Spleen (tissue), 13 donors: ENCODE measurements around the gene FOXO3. TPM values are rescaled to one million over a fixed set of nuclear protein-coding genes. Genes with fewer than 3 reads are reported as not detected.
A peak's percentile ranks its signal among the peaks of the same experiment; 100 is the strongest.

Source experiments
- DNase-seq: peaks from one replicate; pipeline ENCODE4 v3.0.0-alpha.2; 2020
- H3K27ac ChIP-seq, 8 donors: fragments of 200-600 bp; sonication (generic) in 7 of 8; 1 replicate in 4 of 8; 2 replicates in 4 of 8; pipeline versions ENCODE4 v1.5.0 to v1.8.0; 2016 to 2021; ENCODE audit warnings: inconsistent platforms in 4 of 8, mild to moderate bottlenecking in 4 of 8, moderate library complexity in 1 of 8
- H3K27me3 ChIP-seq, 7 donors: fragments of 200-600 bp; sonication (generic) in 6 of 7; replicated peaks in 1 of 7; 1 replicate in 4 of 7; 2 replicates in 3 of 7; pipeline versions ENCODE4 v1.5.0 to v1.8.0; 2016 to 2021; ENCODE audit warnings: inconsistent platforms in 3 of 7, mild to moderate bottlenecking in 1 of 7
- H3K36me3 ChIP-seq, 6 donors: fragments of 200-600 bp; sonication (generic) in 5 of 6; 1 replicate in 4 of 6; 2 replicates in 2 of 6; pipeline versions ENCODE4 v1.5.0 to v1.8.0; 2016 to 2021; ENCODE audit warnings: inconsistent platforms in 2 of 6
- H3K4me1 ChIP-seq, 6 donors: fragments of 200-600 bp; sonication (generic) in 5 of 6; 1 replicate in 3 of 6; 2 replicates in 3 of 6; pipeline versions ENCODE4 v1.5.0 to v1.8.0; 2016 to 2021; ENCODE audit warnings: inconsistent platforms in 3 of 6
- H3K4me3 ChIP-seq, 8 donors: fragments of 200-600 bp; sonication (generic) in 7 of 8; 1 replicate in 4 of 8; 2 replicates in 4 of 8; pipeline versions ENCODE4 v1.5.0 to v1.8.0; 2016 to 2021; ENCODE audit warnings: inconsistent platforms in 4 of 8, mild to moderate bottlenecking in 4 of 8, moderate library complexity in 2 of 8
- H3K9me3 ChIP-seq, 8 donors: fragments of 200-600 bp; sonication (generic) in 7 of 8; 1 replicate in 4 of 8; 2 replicates in 4 of 8; pipeline versions ENCODE4 v1.5.0 to v1.8.0; 2016 to 2021; ENCODE audit warnings: inconsistent platforms in 4 of 8
- POLR2A ChIP-seq, 3 donors: fragments of 450-650 bp; IDR thresholded peaks; one replicate each; pipeline ENCODE4 v1.5.1; 2017; ENCODE audit warnings: antibody characterized with exemption in 3 of 3, mild to moderate bottlenecking in 1 of 3
- POLR2AphosphoS5 ChIP-seq, 3 donors: sonication (generic); formaldehyde crosslinking; IDR thresholded peaks; one replicate each; pipeline ENCODE4 v1.5.1; 2017; ENCODE audit warnings: antibody characterized with exemption in 3 of 3
- WGBS, 5 donors: extraction: QIAGEN DNeasy Blood & Tissue Kit in 3 of 5; methylation state at CpG; one replicate each; pipeline versions ENCODE4 v1.1.5 to v1.1.7; 2013 to 2018; 5-methylcytosine and 5-hydroxymethylcytosine counted together
- intact Hi-C: fragments of 100-400 bp; cut with DNase I; formaldehyde crosslinking; loops from one replicate; pipeline ENCODE4 v1.15.0; 2023; ENCODE audit warnings: low total_unique reads
- long read RNA-seq, 2 donors: transcript quantifications; one replicate each; lab custom pipeline, GENCODE V29; 2026
- polyA plus RNA-seq, 3 donors: library from polyadenylated mRNA; stranded (reverse); fragments of 200-250 nt; gene quantifications; one replicate each; pipeline ENCODE4 v1.2.1, GENCODE V29; 2013
- total RNA-seq, 7 donors: library from RNA; depleted of rRNA in 3 of 7; stranded (reverse); fragments of >200 nt in 3 of 7; fragmentation: NEBNext Ultra II Directional in 4 of 7; extraction: Animal tissue kit (Norgen Biotek cat#: 25700) in 4 of 7; gene quantifications; one replicate each; pipeline versions ENCODE4 v1.1.0 to v1.2.1, GENCODE V29; 2016 to 2021
- TF ChIP-seq, protein P1 (sequence below), 11 experiments: fragments of 200-600 bp in 7 of 11; fragments of 450-650 bp in 4 of 11; sonication (generic) in 4 of 11; IDR thresholded peaks in 8 of 11; conservative IDR thresholded peaks in 3 of 11; 1 replicate in 7 of 11; 2 replicates in 4 of 11; pipeline versions ENCODE4 v1.4.0 to v1.8.0; 2016 to 2021; ENCODE audit warnings: antibody characterized with exemption in 11 of 11, inconsistent platforms in 4 of 11, mild to moderate bottlenecking in 1 of 11
- donor health status: healthy with polysubstance abuse.
- donor health status: DM: no; HTN: no; CAD: no; lungs with moderate emphysema.
- donor health status: DM: no; HTN: no; CAD: no.
- donor health status: Bipolar disorder and iron deficiency.
- donor health status: healthy.
- donor health status: DM: no; HTN: no; CAD: no.
- donor health status: DM: yes; HTN: yes; CAD: no.

Gene FOXO3
- total RNA-seq (10 to 100 TPM; 45.8 to 86.9 (median 75.2) TPM), polyA plus RNA-seq (10 to 100 TPM in 2 of 3 donors, 1 to 10 TPM in 1; 9.4 to 12.6 (median 12.0) TPM)
- long read RNA-seq, donor 1, full-length matches to known transcripts = 8 of 16 reads
- long read RNA-seq, donor 1, partial matches to known transcripts = 8 of 16 reads
- long read RNA-seq, donor 1, other reads (novel, unspliced or antisense) = 0 of 16 reads
- long read RNA-seq, donor 2, full-length matches to known transcripts = 10 of 10 reads
- long read RNA-seq, donor 2, partial matches to known transcripts = 0 of 10 reads
- long read RNA-seq, donor 2, other reads (novel, unspliced or antisense) = 0 of 10 reads

DNA sequence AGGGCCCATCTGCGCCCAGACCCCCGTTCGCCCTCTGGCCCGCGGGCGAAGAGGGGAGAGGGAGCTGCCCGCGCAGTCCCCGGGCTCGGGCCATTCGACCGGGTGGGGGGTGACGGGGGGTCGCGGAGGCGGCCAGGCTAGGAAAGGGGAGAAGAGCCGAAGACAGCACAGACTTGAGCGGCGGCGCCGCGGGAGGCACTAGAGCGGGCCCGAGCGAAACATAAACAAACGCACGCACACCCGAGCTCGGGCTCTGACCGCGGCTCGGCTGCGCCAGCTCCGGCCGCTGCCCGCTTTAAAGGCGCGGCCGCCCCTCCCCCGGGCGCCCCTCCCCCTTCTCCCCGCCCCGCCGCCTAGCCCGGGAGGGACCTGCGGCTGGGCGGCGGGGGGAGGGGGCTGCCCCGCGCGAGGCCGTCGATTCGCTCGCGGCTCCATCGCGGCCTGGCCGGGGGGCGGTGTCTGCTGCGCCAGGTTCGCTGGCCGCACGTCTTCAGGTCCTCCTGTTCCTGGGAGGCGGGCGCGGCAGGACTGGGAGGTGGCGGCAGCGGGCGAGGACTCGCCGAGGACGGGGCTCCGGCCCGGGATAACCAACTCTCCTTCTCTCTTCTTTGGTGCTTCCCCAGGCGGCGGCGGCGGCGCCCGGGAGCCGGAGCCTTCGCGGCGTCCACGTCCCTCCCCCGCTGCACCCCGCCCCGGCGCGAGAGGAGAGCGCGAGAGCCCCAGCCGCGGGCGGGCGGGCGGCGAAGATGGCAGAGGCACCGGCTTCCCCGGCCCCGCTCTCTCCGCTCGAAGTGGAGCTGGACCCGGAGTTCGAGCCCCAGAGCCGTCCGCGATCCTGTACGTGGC, at the start of gene FOXO3:
Gene FOXO3, plus strand, starts transcription at position 455 of the 846 bp plus-strand sequence. Its CDS starts 292 bp downstream, at position 747.
- peak within 1 kb of the TSS; percentile 99 to 100 (median 100) for H3K27ac ChIP-seq

DNA sequence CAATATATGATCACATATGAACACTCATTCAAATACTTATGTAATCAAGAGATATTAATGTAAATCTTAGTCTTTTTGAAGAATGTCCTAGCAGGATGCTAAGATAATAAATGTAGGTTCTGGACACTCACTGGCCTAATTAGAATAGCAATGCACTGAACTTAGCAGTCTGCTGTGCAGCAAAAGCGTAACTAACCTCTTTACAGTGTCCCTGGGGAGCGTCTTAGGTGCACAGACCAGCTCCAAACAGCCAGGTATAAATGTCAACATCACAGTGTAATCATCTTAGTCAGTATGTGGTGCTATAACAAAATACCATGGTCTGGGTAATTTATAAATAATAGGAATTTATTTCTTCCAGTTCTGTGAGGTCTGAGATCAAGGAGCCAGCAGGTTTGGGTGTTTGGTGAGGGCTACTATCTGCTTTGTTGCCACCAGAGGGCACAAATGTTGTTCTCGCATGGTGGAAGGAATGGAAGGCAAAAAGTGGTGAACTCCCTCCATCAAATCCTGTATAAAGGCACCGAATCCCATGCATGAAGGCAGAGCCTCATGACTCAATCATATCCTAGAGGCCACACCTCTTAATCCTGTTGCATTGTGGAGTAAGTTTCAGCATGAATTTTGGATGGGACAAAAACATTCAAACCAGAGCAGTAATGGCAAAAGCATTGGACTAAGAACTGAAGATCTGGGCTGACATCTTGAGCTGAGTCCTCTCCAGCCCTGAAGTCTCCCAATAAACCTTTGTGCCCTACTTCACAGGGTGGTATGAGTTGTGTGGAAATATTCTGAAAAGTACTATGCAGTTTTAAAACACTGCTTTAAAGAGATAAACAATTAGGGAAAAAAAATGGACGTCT, 41.8 kb upstream of the FOXO3 start:
- H3K36me3 ChIP-seq = peaks cover 0 to 37% (median 6%) of the 10 kb centered on the region in 6 donors
- no peaks in the 10 kb centered on the region for H3K9me3 ChIP-seq
- TF ChIP-seq, protein P1, sequence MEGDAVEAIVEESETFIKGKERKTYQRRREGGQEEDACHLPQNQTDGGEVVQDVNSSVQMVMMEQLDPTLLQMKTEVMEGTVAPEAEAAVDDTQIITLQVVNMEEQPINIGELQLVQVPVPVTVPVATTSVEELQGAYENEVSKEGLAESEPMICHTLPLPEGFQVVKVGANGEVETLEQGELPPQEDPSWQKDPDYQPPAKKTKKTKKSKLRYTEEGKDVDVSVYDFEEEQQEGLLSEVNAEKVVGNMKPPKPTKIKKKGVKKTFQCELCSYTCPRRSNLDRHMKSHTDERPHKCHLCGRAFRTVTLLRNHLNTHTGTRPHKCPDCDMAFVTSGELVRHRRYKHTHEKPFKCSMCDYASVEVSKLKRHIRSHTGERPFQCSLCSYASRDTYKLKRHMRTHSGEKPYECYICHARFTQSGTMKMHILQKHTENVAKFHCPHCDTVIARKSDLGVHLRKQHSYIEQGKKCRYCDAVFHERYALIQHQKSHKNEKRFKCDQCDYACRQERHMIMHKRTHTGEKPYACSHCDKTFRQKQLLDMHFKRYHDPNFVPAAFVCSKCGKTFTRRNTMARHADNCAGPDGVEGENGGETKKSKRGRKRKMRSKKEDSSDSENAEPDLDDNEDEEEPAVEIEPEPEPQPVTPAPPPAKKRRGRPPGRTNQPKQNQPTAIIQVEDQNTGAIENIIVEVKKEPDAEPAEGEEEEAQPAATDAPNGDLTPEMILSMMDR (IDR thresholded peaks at IDR 0.05 in 8 of 11, conservative IDR thresholded peaks at IDR 0.05 in 3 of 11) = peak in 4 of 11 experiments; percentile 34 to 36 (median 35)
- no peak for TF ChIP-seq POLR2AphosphoS5 (IDR thresholded peaks at IDR 0.05)
- no peaks in the 10 kb centered on the region for H3K27me3 ChIP-seq
- no peak overlapping the region for H3K4me3 ChIP-seq
- no peaks in the 10 kb centered on the region for H3K4me1 ChIP-seq
- whole genome bisulfite sequencing, 5 donors = 81 to 86% (median 85%) methylated on average over 5 of the region's 5 CpGs
- intact Hi-C loops = no loop called here
- H3K27ac ChIP-seq = no peak overlapping the region
- no peak for DNase-seq

More for the DNA sequence above, at the start of gene FOXO3:
- Histone ChIP-seq H3K9me3 (no peaks in the 10 kb centered on the region), H3K4me3 (peak within 1 kb of the TSS; percentile 68 to 88 (median 80)), H3K36me3 (no peaks in the 10 kb centered on the region), H3K27me3 (no peaks in the 10 kb centered on the region), H3K4me1 (peaks cover 23 to 56% (median 53%) of the 10 kb centered on the region in 6 donors)
- 0 to 4% (median 1%) methylated on average over 38 to 109 of the region's 110 CpGs for WGBS, 5 donors
- TF ChIP-seq, protein P1 (IDR thresholded peaks at IDR 0.05 in 8 of 11, conservative IDR thresholded peaks at IDR 0.05 in 3 of 11) = peak in 2 of 11 experiments; percentile 30
- TF ChIP-seq POLR2AphosphoS5 (IDR thresholded peaks at IDR 0.05) (peak; percentile 94 to 96 (median 96)), POLR2A (IDR thresholded peaks at IDR 0.05) (peak; percentile 10 to 72 (median 66))
- intact Hi-C loops = no loop called here
- peak; percentile 98 for DNase-seq

DNA sequence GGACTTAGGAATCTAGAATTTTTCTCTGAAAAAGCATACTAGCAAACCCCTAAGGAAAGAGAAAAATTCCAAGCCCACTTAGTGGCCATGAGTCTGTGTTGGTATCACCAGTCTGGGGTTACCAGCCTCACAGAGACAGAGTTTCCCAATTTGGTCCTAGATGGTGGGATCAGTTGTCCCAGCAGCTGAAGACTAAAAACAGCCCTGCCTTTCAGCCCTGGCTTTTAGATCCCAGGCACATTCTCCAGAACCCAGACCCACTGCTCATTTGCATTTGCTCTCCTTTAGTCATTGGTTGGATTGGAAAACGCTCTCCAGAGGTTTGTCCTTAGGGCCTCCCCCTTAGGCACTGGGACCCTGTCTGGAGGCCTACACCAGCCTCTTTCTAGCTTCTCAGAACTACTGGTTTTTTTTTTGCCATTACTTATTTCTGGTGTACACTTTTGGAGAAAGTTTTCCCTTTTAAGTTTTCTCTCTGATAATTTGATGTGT, 39.1 kb upstream of the FOXO3 start:
- intact Hi-C loops = no loop called here
- 82 to 96% (median 90%) methylated on average over 1 of the region's 1 CpG for WGBS, 5 donors

More for the DNA sequence above, 39.1 kb upstream of the FOXO3 start:
- H3K36me3 ChIP-seq = peaks cover 0 to 37% (median 6%) of the 10 kb centered on the region in 6 donors
- H3K4me3 ChIP-seq = no peak overlapping the region
- H3K4me1 ChIP-seq = no peaks in the 10 kb centered on the region
- no peaks in the 10 kb centered on the region for H3K27me3 ChIP-seq
- DNase-seq = no peak
- H3K9me3 ChIP-seq = no peaks in the 10 kb centered on the region
- TF ChIP-seq, protein P1 (IDR thresholded peaks at IDR 0.05 in 8 of 11, conservative IDR thresholded peaks at IDR 0.05 in 3 of 11) = no peak
- TF ChIP-seq POLR2A (IDR thresholded peaks at IDR 0.05) = no peak
- no peak for TF ChIP-seq POLR2AphosphoS5 (IDR thresholded peaks at IDR 0.05)
- H3K27ac ChIP-seq = no peak overlapping the region
